IPS-15b (cell line): ENCODE results near the gene ZNF630.
"Not testable (repeated sequence)": the region's sequence is repeated elsewhere in the genome, so short reads cannot be mapped to it uniquely, and the experiment has no call there.

Experiments used
- H3K27me3 ChIP-seq: one replicate; pipeline ENCODE4 v1.6.1; 2013; ENCODE audit warnings: low read length; ENCODE audit not compliant: control insufficient read depth, insufficient read depth
- H3K36me3 ChIP-seq: one replicate; pipeline ENCODE4 v1.6.1; 2013; ENCODE audit warnings: low read length; ENCODE audit not compliant: control insufficient read depth, insufficient read depth
- H3K4me1 ChIP-seq: one replicate; pipeline ENCODE4 v1.6.1; 2013; ENCODE audit warnings: mild to moderate bottlenecking, low read length; ENCODE audit not compliant: control insufficient read depth, insufficient read depth
- H3K4me3 ChIP-seq: one replicate; pipeline ENCODE4 v1.5.1; 2013; ENCODE audit warnings: low read depth, low read length
- H3K9ac ChIP-seq: one replicate; pipeline ENCODE4 v1.6.1; 2013; ENCODE audit warnings: low read depth, mild to moderate bottlenecking, low read length
- H3K9me3 ChIP-seq: one replicate; pipeline ENCODE4 v1.6.1; 2013; ENCODE audit warnings: mild to moderate bottlenecking, low read length; ENCODE audit not compliant: control insufficient read depth, insufficient read depth

Gene ZNF630

DNA sequence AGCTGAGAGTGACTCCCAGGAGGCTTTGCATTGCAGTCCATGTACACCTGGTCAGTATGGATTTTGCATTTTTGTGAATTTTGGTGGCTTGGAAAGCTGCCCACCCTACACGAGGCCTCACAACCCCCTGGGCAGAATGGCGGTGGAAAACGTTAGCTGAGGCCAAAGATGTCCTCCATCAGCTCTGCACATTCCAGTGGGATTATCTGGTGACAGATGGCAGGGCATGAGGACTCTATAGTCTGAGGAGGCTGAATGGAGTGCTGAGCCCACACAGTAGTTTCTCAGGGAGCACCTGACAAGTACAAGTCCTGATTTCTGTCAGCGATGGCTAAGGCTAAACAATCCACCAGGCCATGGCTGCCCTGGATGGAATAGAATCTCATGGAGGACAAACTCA lies 43.9 kb downstream of the ZNF630 start:
- H3K4me3 ChIP-seq, H3K4me1 ChIP-seq, H3K27me3 ChIP-seq, H3K9me3 ChIP-seq, H3K9ac ChIP-seq, H3K36me3 ChIP-seq: not testable (repeated sequence)

- Histone ChIP-seq H3K36me3 (no peaks in the 10 kb centered on the region), H3K9me3 (no peaks in the 10 kb centered on the region), H3K27me3 (no peaks in the 10 kb centered on the region), H3K4me1 (no peaks in the 10 kb centered on the region), H3K9ac (no peak overlapping the region), H3K4me3 (no peak overlapping the region)
Measured at GRCh38 chrX:48025561-48025960, 45.9 kb downstream of the ZNF630 start.

DNA sequence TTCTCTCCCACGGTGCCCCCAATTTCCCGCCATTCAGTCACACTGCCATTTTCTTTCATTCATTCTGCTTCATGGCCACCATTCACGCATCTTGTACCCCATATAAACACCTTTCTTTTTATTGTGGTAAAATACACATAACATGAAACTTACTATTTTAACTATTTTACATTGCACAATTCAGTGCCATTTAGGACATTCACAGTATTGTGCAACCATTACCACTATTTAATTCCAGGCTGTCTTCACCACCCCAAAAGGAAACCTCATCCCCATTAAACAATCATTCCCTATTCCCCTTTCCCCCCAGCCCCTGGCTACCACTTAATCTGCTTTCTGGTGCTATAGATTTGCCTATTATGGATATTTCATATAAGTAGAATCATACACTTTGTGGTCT lies 48.7 kb downstream of the ZNF630 start:
- no peak overlapping the region for H3K9ac ChIP-seq
- no peak overlapping the region for H3K4me3 ChIP-seq
- H3K9me3 ChIP-seq = no peaks in the 10 kb centered on the region
- no peaks in the 10 kb centered on the region for H3K27me3 ChIP-seq
- H3K4me1 ChIP-seq = no peaks in the 10 kb centered on the region
- H3K36me3 ChIP-seq = no peaks in the 10 kb centered on the region

DNA sequence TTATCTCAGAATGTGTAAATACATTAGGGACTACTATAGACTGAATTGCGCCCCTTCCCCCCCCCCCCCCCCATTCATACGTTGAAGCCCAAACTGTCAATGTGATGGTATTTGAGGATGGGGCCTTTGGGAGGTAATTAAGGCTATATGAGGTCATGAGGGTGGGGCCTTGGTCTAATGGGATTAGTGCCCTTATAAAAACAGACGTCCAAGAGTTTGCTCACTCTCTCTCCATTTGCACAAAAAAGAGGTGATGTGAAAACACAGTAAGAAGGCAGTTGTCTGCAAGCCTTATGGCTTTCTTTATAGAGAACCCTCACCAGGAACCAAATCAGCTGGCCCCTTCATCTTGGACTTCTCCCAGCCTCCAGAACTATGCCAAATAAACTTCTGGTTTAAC lies 49.3 kb downstream of the ZNF630 start:
- Histone ChIP-seq H3K27me3 (no peaks in the 10 kb centered on the region), H3K36me3 (no peaks in the 10 kb centered on the region), H3K9me3 (no peaks in the 10 kb centered on the region), H3K4me3 (no peak overlapping the region), H3K4me1 (no peaks in the 10 kb centered on the region), H3K9ac (no peak overlapping the region)

- no peaks in the 10 kb centered on the region for H3K27me3 ChIP-seq
- peak overlapping the region; percentile 99 for H3K9ac ChIP-seq
- no peaks in the 10 kb centered on the region for H3K4me1 ChIP-seq
- no peaks in the 10 kb centered on the region for H3K9me3 ChIP-seq
- peak overlapping the region; percentile 84 for H3K4me3 ChIP-seq
- no peaks in the 10 kb centered on the region for H3K36me3 ChIP-seq
Measured at GRCh38 chrX:48021026-48021900, 50.2 kb downstream of the ZNF630 start.

DNA sequence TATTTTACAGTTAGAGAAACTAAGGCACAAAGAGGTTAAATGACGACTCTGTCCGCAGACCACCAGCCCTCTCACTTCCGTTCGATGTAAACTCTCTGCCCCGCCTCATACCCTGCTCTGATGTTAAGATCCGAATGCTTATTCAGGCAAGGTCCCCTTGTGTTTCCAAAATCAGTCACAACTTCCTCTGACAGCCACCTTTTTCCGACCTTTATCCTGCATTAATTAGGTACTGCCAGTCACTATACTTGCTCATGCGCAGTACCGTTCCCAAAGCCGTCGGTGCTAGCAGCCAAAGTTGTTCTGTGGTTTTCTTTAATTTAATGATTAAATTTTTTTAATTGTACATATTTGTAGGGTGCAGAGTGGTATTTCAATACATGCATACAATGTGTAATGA lies 51.0 kb downstream of the ZNF630 start:
- H3K4me1 ChIP-seq, H3K36me3 ChIP-seq, H3K9ac ChIP-seq, H3K9me3 ChIP-seq, H3K27me3 ChIP-seq: not testable (repeated sequence)
- H3K4me3 ChIP-seq = peak overlapping the region; percentile 84

GRCh38 chrX:48019892-48020291 lies 51.5 kb downstream of the ZNF630 start:
- not testable (repeated sequence) for H3K36me3 ChIP-seq, H3K27me3 ChIP-seq, H3K9me3 ChIP-seq, H3K4me1 ChIP-seq, H3K9ac ChIP-seq, H3K4me3 ChIP-seq

GRCh38 chrX:48016583-48017310 lies 54.7 kb downstream of the ZNF630 start:
- not testable (repeated sequence) for H3K27me3 ChIP-seq, H3K36me3 ChIP-seq, H3K4me3 ChIP-seq, H3K9me3 ChIP-seq, H3K9ac ChIP-seq, H3K4me1 ChIP-seq

DNA sequence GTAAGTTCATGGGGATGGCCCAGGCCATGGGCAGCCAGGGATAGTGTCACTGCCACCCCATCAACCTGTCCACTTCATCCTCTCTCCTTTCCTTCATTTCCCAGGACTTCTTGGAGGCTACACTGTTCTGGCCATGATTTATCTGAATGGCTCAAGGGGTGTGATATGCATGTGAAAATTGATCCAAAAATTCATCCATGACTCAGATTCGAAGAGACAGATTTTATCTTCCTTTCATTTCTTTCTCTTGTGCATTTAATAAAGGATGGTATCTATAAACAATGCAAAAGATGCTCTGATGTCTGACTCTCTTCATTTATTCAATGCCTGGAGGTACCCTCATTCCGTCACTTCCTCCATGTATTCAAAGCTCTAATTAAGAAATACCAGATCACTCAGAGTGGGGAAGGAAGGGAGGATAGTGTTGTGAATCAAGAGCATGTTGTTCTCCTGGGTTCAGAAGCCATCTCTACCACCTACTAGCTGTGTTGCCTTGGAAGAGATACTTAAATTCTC lies 61.9 kb downstream of the ZNF630 start:
- not testable (repeated sequence) for H3K9ac ChIP-seq, H3K36me3 ChIP-seq, H3K4me3 ChIP-seq, H3K4me1 ChIP-seq, H3K27me3 ChIP-seq, H3K9me3 ChIP-seq
